BLaER1 treated with 17β-estradiol and CSF1 and Interleukin-3, amounts not matched to agents 10 nM and 100 nM (cell line): ENCODE data around the gene KIF16B.

Experiments
- H3K27ac ChIP-seq, 11 experiments: shearing (Covaris generic); formaldehyde crosslinking; 2 replicates each; pipeline ENCODE4 v1.8.1; 2022
- H3K27me3 ChIP-seq, 11 experiments: shearing (Covaris generic); formaldehyde crosslinking; 2 replicates each; pipeline ENCODE4 v1.8.1; 2022
- H3K36me3 ChIP-seq, 11 experiments: shearing (Covaris generic); formaldehyde crosslinking; 2 replicates each; pipeline ENCODE4 v1.8.1; 2022
- H3K4me1 ChIP-seq, 10 experiments: shearing (Covaris generic); formaldehyde crosslinking; 2 replicates each; pipeline ENCODE4 v1.8.1; 2022
- H3K4me2 ChIP-seq, 11 experiments: shearing (Covaris generic); formaldehyde crosslinking; 2 replicates each; pipeline ENCODE4 v1.8.1; 2022
- H3K4me3 ChIP-seq, 10 experiments: shearing (Covaris generic); formaldehyde crosslinking; 2 replicates each; pipeline ENCODE4 v1.8.1; 2022
- H3K9ac ChIP-seq, 11 experiments: shearing (Covaris generic); formaldehyde crosslinking; 2 replicates each; pipeline ENCODE4 v1.8.1; 2022
- H3K9me3 ChIP-seq, 11 experiments: shearing (Covaris generic); formaldehyde crosslinking; replicated peaks in 1 of 11; 2 replicates each; pipeline ENCODE4 v1.8.1; 2022
- H4K20me1 ChIP-seq, 11 experiments: shearing (Covaris generic); formaldehyde crosslinking; 2 replicates each; pipeline ENCODE4 v1.8.1; 2022
- Cebpa-rat ChIP-seq, 11 experiments: shearing (Covaris generic); IDR thresholded peaks; 2 replicates each; pipeline ENCODE4 v1.8.1; 2022

KIF16B gene

DNA sequence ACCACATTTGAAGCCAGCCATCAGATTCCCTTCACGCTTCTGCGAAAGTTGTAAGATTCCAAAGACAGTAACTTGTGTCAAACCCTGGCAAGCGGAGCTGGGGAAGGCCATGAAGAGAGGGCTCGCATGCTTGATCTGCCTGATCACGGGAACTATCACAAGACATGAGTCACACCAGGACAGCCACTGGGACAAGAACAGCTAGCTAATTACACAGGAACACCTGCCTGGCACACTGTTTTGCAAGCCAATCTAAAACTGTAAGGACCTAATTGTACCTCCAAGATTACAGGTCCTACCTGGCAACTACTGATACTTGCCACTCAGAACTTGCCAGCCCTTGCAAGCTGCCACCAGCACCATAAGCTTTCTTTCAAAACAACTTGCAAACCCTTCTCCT, 289.3 kb downstream of the KIF16B start:
- peaks cover 23 to 55% (median 47%) of the 10 kb centered on the region in 11 experiments for H3K9me3 ChIP-seq
- H3K36me3 ChIP-seq = peaks cover 26 to 84% (median 57%) of the 10 kb centered on the region in 11 experiments
- H3K4me2 ChIP-seq = no peak overlapping the region

DNA sequence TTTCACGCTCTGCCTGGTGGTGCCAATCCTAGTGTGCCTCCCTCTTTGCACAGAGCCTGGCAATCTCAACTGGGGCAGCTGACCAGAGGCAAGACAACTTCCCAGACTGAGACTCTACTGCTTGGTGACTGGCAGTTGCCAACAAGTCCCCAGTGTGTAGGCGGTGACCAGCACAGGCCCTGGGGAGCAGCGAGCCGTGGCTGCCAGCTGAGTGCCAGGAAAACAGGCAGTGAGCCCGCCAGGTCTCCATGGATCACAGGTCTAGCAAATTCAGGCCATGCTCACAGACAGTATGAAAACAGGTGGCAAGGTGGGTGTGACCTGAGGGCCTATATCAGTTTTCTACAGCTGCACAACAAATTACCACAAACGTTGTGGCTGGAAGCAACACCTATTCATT, 289.9 kb downstream of the KIF16B start:
- H3K9me3 ChIP-seq = peaks cover 23 to 53% (median 44%) of the 10 kb centered on the region in 11 experiments
- H3K4me1 ChIP-seq = no peaks in the 10 kb centered on the region
- H3K27ac ChIP-seq = no peak overlapping the region
- peaks cover 26 to 86% (median 57%) of the 10 kb centered on the region in 11 experiments for H3K36me3 ChIP-seq
- H4K20me1 ChIP-seq = no peaks in the 10 kb centered on the region
- no peak overlapping the region for H3K4me2 ChIP-seq
- H3K27me3 ChIP-seq = no peaks in the 10 kb centered on the region
- no peak overlapping the region for H3K4me3 ChIP-seq
- H3K9ac ChIP-seq = no peak overlapping the region
- no peak for TF ChIP-seq Cebpa-rat (IDR thresholded peaks at IDR 0.05)

More for the DNA sequence above, 289.3 kb downstream of the KIF16B start:
- H3K9ac ChIP-seq = no peak overlapping the region
- no peak overlapping the region for H3K27ac ChIP-seq
- no peaks in the 10 kb centered on the region for H3K27me3 ChIP-seq
- no peaks in the 10 kb centered on the region for H3K4me1 ChIP-seq
- H3K4me3 ChIP-seq = no peak overlapping the region
- TF ChIP-seq Cebpa-rat (IDR thresholded peaks at IDR 0.05) = no peak
- H4K20me1 ChIP-seq = no peaks in the 10 kb centered on the region

DNA sequence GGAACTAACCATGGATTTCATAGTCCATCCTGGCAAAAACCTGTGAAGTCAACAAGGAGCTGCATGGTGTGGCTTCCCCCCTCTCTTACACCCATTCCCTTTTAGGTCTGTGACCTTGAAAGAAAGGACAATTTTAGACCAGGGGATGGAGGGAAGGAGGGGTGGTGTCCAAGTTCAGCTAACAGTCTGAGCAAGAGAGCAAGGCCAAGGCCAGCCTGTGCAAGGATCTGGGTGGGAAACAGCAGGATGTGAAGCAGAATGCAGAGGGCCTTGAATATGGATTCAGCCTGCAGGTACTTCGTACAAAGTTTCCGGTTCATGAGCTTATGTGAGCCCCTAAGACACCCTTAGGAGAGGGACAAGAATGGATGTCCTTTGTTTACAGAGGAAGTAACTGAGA, 293.0 kb downstream of the KIF16B start:
- Histone ChIP-seq H3K36me3 (peaks cover 20 to 68% (median 42%) of the 10 kb centered on the region in 11 experiments), H3K9me3 (peaks cover 23 to 48% (median 40%) of the 10 kb centered on the region in 11 experiments), H3K9ac (no peak overlapping the region), H4K20me1 (no peaks in the 10 kb centered on the region), H3K27ac (no peak overlapping the region), H3K4me2 (no peak overlapping the region), H3K4me1 (no peaks in the 10 kb centered on the region), H3K4me3 (no peak overlapping the region), H3K27me3 (no peaks in the 10 kb centered on the region)
- no peak for TF ChIP-seq Cebpa-rat (IDR thresholded peaks at IDR 0.05)

DNA sequence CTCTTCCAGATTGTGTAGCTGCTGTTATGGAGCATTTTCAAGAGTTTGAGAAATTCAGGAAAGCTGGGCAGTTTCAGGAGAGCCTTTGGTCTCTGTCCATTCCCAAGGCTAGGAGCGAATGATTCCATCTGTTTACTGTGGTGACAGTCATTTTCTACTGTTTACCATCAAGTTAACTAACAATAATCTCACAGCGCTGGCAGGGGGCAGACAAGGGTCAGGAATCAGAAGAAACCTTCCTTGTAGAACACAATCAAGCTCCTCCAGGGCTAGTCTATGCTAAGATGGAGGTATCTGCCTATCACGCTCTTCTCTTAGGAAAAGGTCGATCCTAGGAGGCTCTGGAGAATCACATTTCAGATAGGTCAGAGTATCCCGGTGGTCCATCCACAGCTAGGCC, 293.9 kb downstream of the KIF16B start:
- H3K4me1 ChIP-seq = no peaks in the 10 kb centered on the region
- no peak overlapping the region for H3K9ac ChIP-seq
- H3K9me3 ChIP-seq = peaks cover 23 to 39% (median 32%) of the 10 kb centered on the region in 11 experiments
- no peak for TF ChIP-seq Cebpa-rat (IDR thresholded peaks at IDR 0.05)
- no peaks in the 10 kb centered on the region for H3K27me3 ChIP-seq
- H3K4me3 ChIP-seq = no peak overlapping the region
- H3K4me2 ChIP-seq = no peak overlapping the region
- H4K20me1 ChIP-seq = no peaks in the 10 kb centered on the region
- H3K27ac ChIP-seq = no peak overlapping the region
- peaks cover 20 to 60% (median 35%) of the 10 kb centered on the region in 11 experiments for H3K36me3 ChIP-seq

DNA sequence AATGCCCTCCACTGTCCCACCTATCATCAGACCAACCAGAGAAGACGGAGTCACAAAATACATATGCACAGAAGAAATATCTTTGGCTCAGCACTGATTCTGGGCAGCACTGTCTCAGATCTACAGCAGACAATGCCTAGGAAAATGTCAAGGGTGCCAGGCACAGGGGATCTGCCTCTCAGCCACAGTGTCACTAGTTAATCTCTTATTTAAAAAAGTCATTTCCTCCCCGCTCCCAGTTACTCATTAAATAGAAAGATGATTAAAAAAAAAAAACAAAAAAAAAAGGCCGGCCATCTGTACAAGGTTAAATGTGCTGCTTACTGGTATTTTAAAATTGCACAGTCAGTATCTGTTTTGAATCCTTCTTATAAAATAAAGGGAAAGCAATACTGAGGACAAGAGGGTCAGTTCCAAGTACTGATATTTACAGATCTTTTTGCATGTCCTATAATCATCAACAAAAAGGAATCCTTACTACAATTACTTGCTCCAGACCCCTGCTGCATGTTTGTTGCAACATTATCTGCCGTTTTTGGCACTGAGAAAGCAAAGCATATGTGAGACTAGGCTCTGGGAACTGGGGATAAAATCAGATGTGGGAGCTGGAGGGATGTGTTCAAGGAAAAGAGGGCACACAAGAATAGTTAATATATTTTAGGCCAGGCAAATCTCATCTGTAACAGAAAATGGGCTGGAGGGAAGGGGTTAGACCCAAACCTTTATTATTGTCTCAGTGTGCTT, 299.3 kb downstream of the KIF16B start:
- no peak overlapping the region for H3K27ac ChIP-seq
- H3K4me1 ChIP-seq = peaks cover 0 to 2% (median 0%) of the 10 kb centered on the region in 10 experiments; a peak in 2 of 20 replicates
- no peaks in the 10 kb centered on the region for H3K27me3 ChIP-seq
- TF ChIP-seq Cebpa-rat (IDR thresholded peaks at IDR 0.05) = no peak
- H3K4me3 ChIP-seq = no peak overlapping the region
- H3K4me2 ChIP-seq = no peak overlapping the region
- no peak overlapping the region for H3K9ac ChIP-seq
- H3K36me3 ChIP-seq = peaks cover 19 to 68% (median 37%) of the 10 kb centered on the region in 11 experiments
- peaks cover 0 to 19% (median 5%) of the 10 kb centered on the region in 11 experiments; a peak in 7 of 22 replicates for H3K9me3 ChIP-seq
- no peaks in the 10 kb centered on the region for H4K20me1 ChIP-seq

DNA sequence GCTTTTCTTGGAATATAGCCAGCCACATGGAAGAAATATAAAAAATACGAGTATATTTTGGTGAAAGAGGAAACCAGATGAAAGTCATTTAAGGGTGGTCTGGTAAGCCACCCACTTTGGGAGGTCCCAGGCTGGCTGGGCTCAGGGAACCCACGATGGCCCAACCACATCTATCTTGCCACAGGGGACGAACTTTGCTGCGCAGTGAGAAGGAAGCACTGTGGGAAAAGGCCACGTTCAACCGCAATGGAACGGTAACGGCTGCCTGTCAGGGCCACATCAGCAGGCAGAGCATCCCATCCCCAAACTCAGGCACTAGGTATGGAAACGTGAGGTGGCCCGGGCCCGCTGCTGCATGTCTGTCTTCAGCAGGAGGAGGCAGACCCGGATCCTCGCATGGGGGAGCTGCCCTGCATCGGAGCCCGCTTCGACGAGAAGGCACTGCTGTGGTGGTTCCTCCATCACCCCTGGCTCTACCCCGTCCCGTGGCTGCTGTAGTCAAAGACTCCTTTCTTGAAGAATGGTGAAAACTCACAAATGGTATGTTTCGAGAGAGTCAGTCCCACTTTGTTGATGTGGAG, 300.4 kb downstream of the KIF16B start:
- no peak overlapping the region for H3K27ac ChIP-seq
- no peaks in the 10 kb centered on the region for H3K27me3 ChIP-seq
- H3K9me3 ChIP-seq = peaks cover 3 to 30% (median 13%) of the 10 kb centered on the region in 11 experiments; a peak in 19 of 22 replicates
- no peak overlapping the region for H3K9ac ChIP-seq
- no peak for TF ChIP-seq Cebpa-rat (IDR thresholded peaks at IDR 0.05)
- peaks cover 0 to 11% (median 0%) of the 10 kb centered on the region in 10 experiments; a peak in 2 of 20 replicates for H3K4me1 ChIP-seq
- no peak overlapping the region for H3K4me2 ChIP-seq
- H3K4me3 ChIP-seq = no peak overlapping the region
- no peaks in the 10 kb centered on the region for H4K20me1 ChIP-seq
- peaks cover 24 to 76% (median 43%) of the 10 kb centered on the region in 11 experiments for H3K36me3 ChIP-seq

DNA sequence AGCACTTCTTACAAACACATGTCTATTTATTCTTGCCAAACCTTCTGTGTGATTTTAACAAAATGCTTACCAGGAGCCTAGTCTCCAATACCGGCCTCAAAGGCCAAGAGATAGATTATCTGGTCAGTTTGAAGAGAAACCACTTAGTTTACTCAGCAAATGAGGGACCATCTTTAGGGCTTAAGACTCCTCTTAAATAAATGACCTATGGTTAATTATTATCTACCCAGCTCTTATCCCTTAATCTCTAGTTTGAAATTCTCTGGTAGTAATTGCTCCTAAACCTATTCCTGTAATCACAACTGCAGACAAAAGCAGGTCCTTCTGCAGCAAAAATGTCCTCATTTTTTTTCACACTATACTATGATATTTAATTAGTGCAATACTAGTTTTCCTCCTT, 301.8 kb downstream of the KIF16B start:
- Histone ChIP-seq H3K27me3 (no peaks in the 10 kb centered on the region), H3K9ac (no peak overlapping the region), H3K27ac (no peak overlapping the region), H3K4me1 (peaks cover 0 to 11% (median 0%) of the 10 kb centered on the region in 10 experiments; a peak in 2 of 20 replicates), H4K20me1 (no peaks in the 10 kb centered on the region), H3K9me3 (peaks cover 17 to 44% (median 27%) of the 10 kb centered on the region in 11 experiments), H3K4me3 (no peak overlapping the region), H3K4me2 (no peak overlapping the region), H3K36me3 (peaks cover 32 to 84% (median 54%) of the 10 kb centered on the region in 11 experiments)
- TF ChIP-seq Cebpa-rat (IDR thresholded peaks at IDR 0.05) = no peak

DNA sequence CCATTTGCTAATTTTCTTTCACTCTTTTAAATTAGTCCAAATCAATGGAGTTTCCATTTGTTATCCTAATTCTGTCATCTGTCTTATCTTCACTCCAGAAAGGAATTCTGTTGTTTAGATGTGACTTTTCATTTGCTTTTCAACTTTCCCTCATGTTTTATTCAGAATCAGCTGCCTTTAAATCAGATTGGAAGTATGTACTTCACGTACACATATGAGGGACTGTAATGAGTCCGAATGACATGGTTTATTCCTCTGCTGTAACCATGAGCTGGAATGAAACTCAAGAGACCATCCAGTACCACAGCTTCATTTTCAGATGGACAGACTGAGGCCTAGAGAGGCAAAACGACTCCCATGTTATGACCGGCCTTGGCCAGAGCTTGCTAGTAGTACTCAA, 302.3 kb downstream of the KIF16B start:
- no peaks in the 10 kb centered on the region for H4K20me1 ChIP-seq
- no peak overlapping the region for H3K4me2 ChIP-seq
- peaks cover 0 to 11% (median 0%) of the 10 kb centered on the region in 10 experiments; a peak in 2 of 20 replicates for H3K4me1 ChIP-seq
- no peaks in the 10 kb centered on the region for H3K27me3 ChIP-seq
- H3K4me3 ChIP-seq = no peak overlapping the region
- no peak overlapping the region for H3K9ac ChIP-seq
- H3K9me3 ChIP-seq = peaks cover 22 to 49% (median 32%) of the 10 kb centered on the region in 11 experiments
- H3K36me3 ChIP-seq = peaks cover 32 to 88% (median 59%) of the 10 kb centered on the region in 11 experiments
- TF ChIP-seq Cebpa-rat (IDR thresholded peaks at IDR 0.05) = no peak
- no peak overlapping the region for H3K27ac ChIP-seq

DNA sequence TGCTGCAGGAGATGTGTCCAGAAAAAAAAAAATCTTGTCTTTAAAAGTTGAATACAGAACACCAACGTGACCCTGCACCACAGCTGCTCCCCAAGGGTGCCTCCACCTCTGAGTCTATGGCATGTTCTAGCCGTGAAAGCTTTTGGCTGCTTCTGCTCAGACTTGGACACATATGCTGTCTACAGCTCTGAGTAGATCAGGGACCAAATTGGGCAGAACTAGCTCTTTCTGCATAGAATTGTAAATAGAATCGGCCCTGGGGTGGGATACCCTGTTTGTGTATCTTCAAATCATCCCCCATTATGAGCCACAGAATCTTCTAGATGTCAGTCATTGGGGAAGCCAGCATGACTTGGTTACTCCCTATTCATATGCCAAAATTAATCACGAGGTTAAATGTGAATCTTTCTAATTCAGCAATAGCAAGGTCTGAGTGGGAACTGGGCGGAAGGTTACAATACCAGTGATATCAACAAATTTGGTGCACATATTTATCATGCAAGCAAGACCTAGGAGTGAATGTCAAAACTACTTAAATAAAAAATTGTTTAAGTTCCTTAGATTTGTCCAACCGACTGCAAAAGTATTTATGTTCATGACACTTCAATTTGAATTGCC, 302.8 kb downstream of the KIF16B start:
- Histone ChIP-seq H3K9ac (no peak overlapping the region), H3K4me1 (peaks cover 0 to 11% (median 0%) of the 10 kb centered on the region in 10 experiments; a peak in 2 of 20 replicates), H4K20me1 (no peaks in the 10 kb centered on the region), H3K9me3 (peaks cover 28 to 55% (median 38%) of the 10 kb centered on the region in 11 experiments), H3K4me3 (no peak overlapping the region), H3K27me3 (no peaks in the 10 kb centered on the region), H3K36me3 (peaks cover 32 to 88% (median 63%) of the 10 kb centered on the region in 11 experiments), H3K4me2 (no peak overlapping the region), H3K27ac (no peak overlapping the region)
- TF ChIP-seq Cebpa-rat (IDR thresholded peaks at IDR 0.05) = no peak
